Breast epithelium (tissue), 3 donors: ENCODE measurements around the gene SFT2D3.

ENCODE experiments used
- POLR2A ChIP-seq: fragments of 450-650 bp; IDR thresholded peaks from one replicate; pipeline ENCODE4 v1.6.1; 2016; ENCODE audit warnings: antibody characterized with exemption, mild to moderate bottlenecking, moderate library complexity
- POLR2AphosphoS5 ChIP-seq, 3 donors: sonication (generic); formaldehyde crosslinking; IDR thresholded peaks; one replicate each; pipeline ENCODE4 v1.6.1; 2017; ENCODE audit warnings: antibody characterized with exemption in 3 of 3
- TF ChIP-seq, protein P1 (sequence below), 3 donors: fragments of 450-650 bp; IDR thresholded peaks; one replicate each; pipeline ENCODE4 v1.5.1; 2016 to 2017; ENCODE audit warnings: antibody characterized with exemption in 3 of 3, mild to moderate bottlenecking in 3 of 3, moderate library complexity in 3 of 3

DNA sequence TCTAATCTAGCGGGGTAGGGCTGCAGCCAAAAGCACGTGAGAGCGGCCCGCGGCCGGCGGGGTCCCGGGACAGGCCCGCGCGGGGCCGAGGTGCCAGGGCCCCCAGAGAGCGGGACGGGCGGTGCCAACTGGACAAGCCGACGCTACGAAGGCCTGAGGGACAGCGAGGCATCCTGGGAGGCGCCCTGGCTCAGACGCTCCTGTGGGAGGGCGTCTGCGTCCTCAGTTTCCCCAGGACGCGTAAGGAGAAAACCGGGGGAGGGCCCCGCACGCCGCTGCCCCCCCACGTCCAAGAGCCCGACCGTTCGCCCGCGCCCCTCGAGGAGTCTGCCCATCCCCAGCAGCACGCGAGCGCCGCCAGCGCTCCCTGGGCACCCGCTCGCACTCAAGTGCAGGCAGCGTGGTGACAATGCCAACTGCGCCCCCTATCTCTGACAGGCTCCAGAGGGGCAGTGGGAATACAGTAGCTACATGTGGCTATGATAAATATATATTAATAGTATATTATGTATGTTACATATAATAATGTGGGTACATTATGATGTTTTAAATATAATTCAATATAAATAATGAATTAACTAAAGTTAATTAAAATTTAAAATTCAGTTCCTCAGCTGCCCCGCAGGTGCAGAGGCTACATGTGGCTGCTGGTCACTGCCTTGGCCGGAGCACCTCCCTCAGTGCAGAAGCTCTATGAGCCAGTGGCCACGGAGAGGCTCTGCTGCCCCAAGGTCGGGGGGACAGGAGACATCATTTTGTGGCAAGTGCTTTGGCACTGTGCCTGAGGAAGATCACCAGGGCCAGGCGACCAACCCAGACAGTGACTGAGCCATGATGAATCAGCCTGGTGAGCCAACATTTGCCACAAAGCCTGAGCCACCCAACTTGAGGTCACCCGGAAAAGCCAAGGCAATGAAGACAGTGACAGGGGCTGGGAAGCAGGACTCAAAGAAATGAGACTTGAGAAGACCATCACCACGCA, 5.5 kb upstream of the SFT2D3 start:
- TF ChIP-seq, protein P1, sequence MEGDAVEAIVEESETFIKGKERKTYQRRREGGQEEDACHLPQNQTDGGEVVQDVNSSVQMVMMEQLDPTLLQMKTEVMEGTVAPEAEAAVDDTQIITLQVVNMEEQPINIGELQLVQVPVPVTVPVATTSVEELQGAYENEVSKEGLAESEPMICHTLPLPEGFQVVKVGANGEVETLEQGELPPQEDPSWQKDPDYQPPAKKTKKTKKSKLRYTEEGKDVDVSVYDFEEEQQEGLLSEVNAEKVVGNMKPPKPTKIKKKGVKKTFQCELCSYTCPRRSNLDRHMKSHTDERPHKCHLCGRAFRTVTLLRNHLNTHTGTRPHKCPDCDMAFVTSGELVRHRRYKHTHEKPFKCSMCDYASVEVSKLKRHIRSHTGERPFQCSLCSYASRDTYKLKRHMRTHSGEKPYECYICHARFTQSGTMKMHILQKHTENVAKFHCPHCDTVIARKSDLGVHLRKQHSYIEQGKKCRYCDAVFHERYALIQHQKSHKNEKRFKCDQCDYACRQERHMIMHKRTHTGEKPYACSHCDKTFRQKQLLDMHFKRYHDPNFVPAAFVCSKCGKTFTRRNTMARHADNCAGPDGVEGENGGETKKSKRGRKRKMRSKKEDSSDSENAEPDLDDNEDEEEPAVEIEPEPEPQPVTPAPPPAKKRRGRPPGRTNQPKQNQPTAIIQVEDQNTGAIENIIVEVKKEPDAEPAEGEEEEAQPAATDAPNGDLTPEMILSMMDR (IDR thresholded peaks at IDR 0.05): peak in 1 of 3 donors; percentile 18
- TF ChIP-seq POLR2A: no peak
- TF ChIP-seq POLR2AphosphoS5 (IDR thresholded peaks at IDR 0.05): no peak
